CD14-positive monocyte (primary cell): ENCODE measurements around the gene TIPARP. TPM values are rescaled to one million over a fixed set of nuclear protein-coding genes. Genes with fewer than 3 reads are reported as not detected.

Experiments used
- DNase-seq, 3 donors: peaks; one replicate each; pipeline ENCODE4 v3.0.0-alpha.2; 2011 to 2022
- H2AFZ ChIP-seq: 2 replicates; pipeline ENCODE4 v1.6.0; 2012; ENCODE audit warnings: mild to moderate bottlenecking, low read depth, low read length, inconsistent platforms; ENCODE audit not compliant: insufficient read depth, poor library complexity, severe bottlenecking
- H3K27ac ChIP-seq, 2 donors: 1 replicate in 1 of 2; 2 replicates in 1 of 2; pipeline ENCODE4 v1.5.1; 2012 to 2013; ENCODE audit warnings: low read length in 2 of 2, control low read depth in 1 of 2, inconsistent platforms in 1 of 2, low read depth in 1 of 2, mild to moderate bottlenecking in 1 of 2
- H3K27me3 ChIP-seq, 2 donors: one replicate each; pipeline versions ENCODE4 v1.6.0 to v1.6.1; 2011 to 2013; ENCODE audit warnings: low read length in 2 of 2; ENCODE audit not compliant: control insufficient read depth in 2 of 2, insufficient read depth in 2 of 2
- H3K36me3 ChIP-seq, 2 donors: replicated peaks in 1 of 2; 1 replicate in 1 of 2; 2 replicates in 1 of 2; pipeline versions ENCODE4 v1.5.1 to v1.6.1; 2012 to 2013; ENCODE audit warnings: low read length in 2 of 2, control low read depth in 1 of 2, inconsistent platforms in 1 of 2, mild to moderate bottlenecking in 1 of 2; ENCODE audit not compliant: insufficient read depth in 2 of 2, control insufficient read depth in 1 of 2
- H3K4me1 ChIP-seq, 2 donors: 1 replicate in 1 of 2; 2 replicates in 1 of 2; pipeline versions ENCODE4 v1.5.1 to v1.6.1; 2012 to 2013; ENCODE audit warnings: low read length in 2 of 2, control low read depth in 1 of 2, inconsistent platforms in 1 of 2, mild to moderate bottlenecking in 1 of 2, moderate library complexity in 1 of 2; ENCODE audit not compliant: insufficient read depth in 2 of 2, control insufficient read depth in 1 of 2
- H3K4me2 ChIP-seq: replicated peaks from 2 replicates; pipeline ENCODE3; 2012; ENCODE audit warnings: low read length, moderate library complexity, mild to moderate bottlenecking; ENCODE audit not compliant: poor library complexity, severe bottlenecking; ENCODE audit errors: extremely low read depth
- H3K4me3 ChIP-seq, 3 experiments: fragments of 200-600 bp in 1 of 3; sonication (generic) in 1 of 3; replicated peaks in 1 of 3; 1 replicate in 2 of 3; 2 replicates in 1 of 3; pipeline ENCODE4 v1.5.1; 2011 to 2013; ENCODE audit warnings: low read length in 3 of 3, mild to moderate bottlenecking in 3 of 3, control low read depth in 2 of 3, low read depth in 2 of 3, inconsistent platforms in 1 of 3, moderate library complexity in 1 of 3
- H3K79me2 ChIP-seq: 2 replicates; pipeline ENCODE4 v1.6.0; 2012; ENCODE audit warnings: mild to moderate bottlenecking, control low read depth, inconsistent platforms, low read length, moderate library complexity; ENCODE audit not compliant: insufficient read depth
- H3K9ac ChIP-seq: 2 replicates; pipeline ENCODE4 v1.6.0; 2017; ENCODE audit warnings: low read length, mild to moderate bottlenecking; ENCODE audit not compliant: insufficient read depth, poor library complexity, severe bottlenecking
- H3K9me3 ChIP-seq, 2 donors: replicated peaks in 1 of 2; 1 replicate in 1 of 2; 2 replicates in 1 of 2; pipeline versions ENCODE4 v1.5.1 to v1.6.1; 2012 to 2013; ENCODE audit warnings: low read length in 2 of 2, control low read depth in 1 of 2; ENCODE audit not compliant: control insufficient read depth in 1 of 2, insufficient read depth in 1 of 2
- H4K20me1 ChIP-seq: 2 replicates; pipeline ENCODE4 v1.6.0; 2012; ENCODE audit warnings: mild to moderate bottlenecking, low read length, control low read depth, moderate library complexity; ENCODE audit not compliant: insufficient read depth
- H3K27ac Mint-ChIP-seq, 7 donors: one replicate each; pipeline ENCODE4 v1.8.0; 2020; ENCODE audit warnings: mild to moderate bottlenecking in 7 of 7, mixed read lengths in 7 of 7, moderate library complexity in 6 of 7, inconsistent platforms in 2 of 7
- H3K27me3 Mint-ChIP-seq, 3 donors: one replicate each; pipeline ENCODE4 v1.8.0; 2021 to 2022; ENCODE audit warnings: low read depth in 3 of 3, mild to moderate bottlenecking in 3 of 3, mixed read lengths in 3 of 3, moderate library complexity in 3 of 3, inconsistent platforms in 1 of 3
- H3K36me3 Mint-ChIP-seq, 2 donors: one replicate each; pipeline ENCODE4 v1.8.0; 2020; ENCODE audit warnings: mixed read lengths in 2 of 2, inconsistent platforms in 1 of 2, mild to moderate bottlenecking in 1 of 2
- H3K4me1 Mint-ChIP-seq: one replicate; pipeline ENCODE4 v1.8.0; 2020; ENCODE audit warnings: mild to moderate bottlenecking, mixed read lengths
- H3K4me3 Mint-ChIP-seq, 2 donors: one replicate each; pipeline ENCODE4 v1.8.0; 2020; ENCODE audit warnings: mild to moderate bottlenecking in 2 of 2, mixed read lengths in 2 of 2, moderate library complexity in 1 of 2
- H3K9me3 Mint-ChIP-seq, 7 donors: one replicate each; pipeline ENCODE4 v1.8.0; 2020 to 2022; ENCODE audit warnings: mixed read lengths in 7 of 7, mild to moderate bottlenecking in 6 of 7, moderate library complexity in 6 of 7, inconsistent platforms in 2 of 7
- WGBS: methylation state at CpG from one replicate; pipeline ENCODE4 v1.1.5; 2013; ENCODE audit warnings: missing lambda C conversion rate; ENCODE audit not compliant: insufficient coverage; 5-methylcytosine and 5-hydroxymethylcytosine counted together
- intact Hi-C, 2 donors: fragments of 100-400 bp; cut with micrococcal nuclease; formaldehyde crosslinking; loops; one replicate each; pipeline versions ENCODE4 v1.15.0 to v1.15.1; 2023
- polyA plus RNA-seq, 3 donors: library from polyadenylated mRNA; depleted of rRNA in 1 of 3; unstranded in 2 of 3; stranded (reverse) in 1 of 3; fragments of 300-500 nt in 2 of 3; fragments of >200 nt in 1 of 3; fragmentation: Illumina TruSeq in 2 of 3; gene quantifications; 1 replicate in 2 of 3; 2 replicates in 1 of 3; pipeline ENCODE4 v1.2.3, GENCODE V29; 2012 to 2021
- TF ChIP-seq, protein P1 (sequence below): fragments of 200-600 bp; IDR thresholded peaks from one replicate; pipeline ENCODE4 v1.8.0; 2022; ENCODE audit warnings: antibody characterized with exemption, mild to moderate bottlenecking

Gene TIPARP
- polyA plus RNA-seq, 3 donors: 12.7 to 42.5 (median 16.7) TPM

DNA sequence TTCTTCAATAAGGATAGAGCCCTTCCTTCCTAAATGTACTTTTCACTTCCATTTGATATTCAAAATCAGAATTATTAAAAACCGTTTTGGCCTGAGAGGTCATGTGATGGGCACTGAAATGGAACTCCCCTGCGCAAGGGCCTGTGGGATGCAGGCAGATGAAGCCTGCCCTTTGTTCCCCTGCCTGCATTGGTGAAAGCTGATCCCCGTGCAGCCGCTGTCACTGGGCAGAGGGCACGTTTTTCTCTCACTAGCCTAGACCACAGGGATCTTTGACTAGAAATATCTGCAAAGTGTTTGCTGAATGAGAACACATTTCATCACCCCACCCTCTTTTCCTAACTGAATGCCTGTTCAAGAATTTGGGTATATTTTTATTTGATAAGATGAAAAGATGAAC, 74.9 kb downstream of the TIPARP start:
- Mint-ChIP-seq H3K4me3 (no peak overlapping the region), H3K36me3 (no peaks in the 10 kb centered on the region), H3K27ac (no peak overlapping the region), H3K9me3 (peaks cover 0 to 11% (median 0%) of the 10 kb centered on the region in 7 donors), H3K4me1 (peaks cover 6% of the 10 kb centered on the region), H3K27me3 (peaks cover 0 to 12% (median 2%) of the 10 kb centered on the region in 3 donors)
- H3K9ac ChIP-seq: no peak overlapping the region
- no peaks in the 10 kb centered on the region for H3K27me3 ChIP-seq
- no peaks in the 10 kb centered on the region for H3K36me3 ChIP-seq
- no peaks in the 10 kb centered on the region for H3K79me2 ChIP-seq
- no peak overlapping the region for H3K4me2 ChIP-seq
- no peak overlapping the region for H2AFZ ChIP-seq
- DNase-seq: no peak
- H3K4me3 ChIP-seq: no peak overlapping the region
- intact Hi-C loops: no loop called here
- 94% methylated on average over 2 of the region's 5 CpGs for WGBS
- H3K27ac ChIP-seq: no peak overlapping the region
- no peaks in the 10 kb centered on the region for H3K4me1 ChIP-seq
- H3K9me3 ChIP-seq: no peaks in the 10 kb centered on the region
- H4K20me1 ChIP-seq: no peaks in the 10 kb centered on the region
- TF ChIP-seq, protein P1, sequence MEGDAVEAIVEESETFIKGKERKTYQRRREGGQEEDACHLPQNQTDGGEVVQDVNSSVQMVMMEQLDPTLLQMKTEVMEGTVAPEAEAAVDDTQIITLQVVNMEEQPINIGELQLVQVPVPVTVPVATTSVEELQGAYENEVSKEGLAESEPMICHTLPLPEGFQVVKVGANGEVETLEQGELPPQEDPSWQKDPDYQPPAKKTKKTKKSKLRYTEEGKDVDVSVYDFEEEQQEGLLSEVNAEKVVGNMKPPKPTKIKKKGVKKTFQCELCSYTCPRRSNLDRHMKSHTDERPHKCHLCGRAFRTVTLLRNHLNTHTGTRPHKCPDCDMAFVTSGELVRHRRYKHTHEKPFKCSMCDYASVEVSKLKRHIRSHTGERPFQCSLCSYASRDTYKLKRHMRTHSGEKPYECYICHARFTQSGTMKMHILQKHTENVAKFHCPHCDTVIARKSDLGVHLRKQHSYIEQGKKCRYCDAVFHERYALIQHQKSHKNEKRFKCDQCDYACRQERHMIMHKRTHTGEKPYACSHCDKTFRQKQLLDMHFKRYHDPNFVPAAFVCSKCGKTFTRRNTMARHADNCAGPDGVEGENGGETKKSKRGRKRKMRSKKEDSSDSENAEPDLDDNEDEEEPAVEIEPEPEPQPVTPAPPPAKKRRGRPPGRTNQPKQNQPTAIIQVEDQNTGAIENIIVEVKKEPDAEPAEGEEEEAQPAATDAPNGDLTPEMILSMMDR: no peak

DNA sequence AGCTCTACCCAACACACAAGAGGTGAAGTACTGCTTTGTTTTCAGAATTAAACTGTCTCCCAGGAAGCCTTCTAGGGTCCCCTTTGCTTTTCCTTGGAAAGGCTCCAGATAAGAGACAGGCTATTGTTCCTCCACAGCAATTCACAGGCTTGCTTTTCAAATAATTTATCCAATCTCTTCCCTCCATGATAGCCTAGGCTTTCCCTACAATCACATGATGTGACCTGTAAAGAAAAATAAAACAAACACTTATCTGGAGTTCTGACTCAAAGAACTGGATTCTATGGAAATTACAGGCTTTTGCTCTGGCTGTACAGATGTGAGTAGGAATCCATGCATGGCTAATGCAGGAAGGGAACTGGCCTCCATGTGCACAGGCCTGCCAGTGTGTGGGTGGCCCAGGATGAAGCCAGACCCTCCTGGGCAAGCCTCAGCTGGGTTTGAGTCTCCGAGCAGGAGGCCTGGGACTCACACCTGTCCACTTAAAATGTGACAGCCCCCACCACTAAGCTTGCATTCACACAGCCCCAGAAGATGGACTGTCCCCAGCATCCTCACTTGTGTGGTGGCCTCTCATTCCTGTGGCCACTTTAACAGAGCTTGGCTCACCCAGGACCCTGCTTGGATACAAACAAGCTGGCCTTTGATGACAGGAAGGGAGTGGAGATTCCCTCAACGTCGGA, 75.9 kb downstream of the TIPARP start:
- Histone ChIP-seq H4K20me1 (no peaks in the 10 kb centered on the region), H3K4me1 (no peaks in the 10 kb centered on the region), H3K9me3 (no peaks in the 10 kb centered on the region), H3K27ac (no peak overlapping the region), H2AFZ (no peak overlapping the region), H3K36me3 (no peaks in the 10 kb centered on the region), H3K9ac (no peak overlapping the region), H3K27me3 (no peaks in the 10 kb centered on the region), H3K4me3 (no peak overlapping the region), H3K79me2 (no peaks in the 10 kb centered on the region), H3K4me2 (no peak overlapping the region)
- Mint-ChIP-seq H3K9me3 (peaks cover 0 to 11% (median 0%) of the 10 kb centered on the region in 7 donors), H3K4me3 (no peak overlapping the region), H3K27ac (no peak overlapping the region), H3K36me3 (no peaks in the 10 kb centered on the region), H3K4me1 (peaks cover 6% of the 10 kb centered on the region), H3K27me3 (peaks cover 0 to 12% (median 2%) of the 10 kb centered on the region in 3 donors)
- WGBS: no CpG with 5 or more reads among the region's 3 CpGs
- DNase-seq: no peak
- intact Hi-C loops: no loop called here
- TF ChIP-seq, protein P1: no peak
